Subcutaneous adipose tissue (tissue), 4 donors: ENCODE data around the gene MANF. TPM values are rescaled to one million over a fixed set of nuclear protein-coding genes. Genes with fewer than 3 reads are reported as not detected.

ENCODE experiments used
- CTCF ChIP-seq: fragments of 450-650 bp; IDR thresholded peaks from one replicate; pipeline ENCODE4 v1.5.1; 2016; ENCODE audit warnings: low read depth, mild to moderate bottlenecking, control low read depth, antibody characterized with exemption, moderate library complexity
- total RNA-seq, 4 donors: library from RNA; depleted of rRNA; stranded (reverse); fragments of >200 nt; gene quantifications; one replicate each; pipeline ENCODE4 v1.1.0, GENCODE V29; 2016

Gene MANF
- total RNA-seq, 4 donors from 2014 or later = 14.1 to 62.9 (median 31.6) TPM

- no peak for TF ChIP-seq CTCF
Observed at GRCh38 chr3:51379746-51380455, 5.2 kb upstream of the MANF start.

DNA sequence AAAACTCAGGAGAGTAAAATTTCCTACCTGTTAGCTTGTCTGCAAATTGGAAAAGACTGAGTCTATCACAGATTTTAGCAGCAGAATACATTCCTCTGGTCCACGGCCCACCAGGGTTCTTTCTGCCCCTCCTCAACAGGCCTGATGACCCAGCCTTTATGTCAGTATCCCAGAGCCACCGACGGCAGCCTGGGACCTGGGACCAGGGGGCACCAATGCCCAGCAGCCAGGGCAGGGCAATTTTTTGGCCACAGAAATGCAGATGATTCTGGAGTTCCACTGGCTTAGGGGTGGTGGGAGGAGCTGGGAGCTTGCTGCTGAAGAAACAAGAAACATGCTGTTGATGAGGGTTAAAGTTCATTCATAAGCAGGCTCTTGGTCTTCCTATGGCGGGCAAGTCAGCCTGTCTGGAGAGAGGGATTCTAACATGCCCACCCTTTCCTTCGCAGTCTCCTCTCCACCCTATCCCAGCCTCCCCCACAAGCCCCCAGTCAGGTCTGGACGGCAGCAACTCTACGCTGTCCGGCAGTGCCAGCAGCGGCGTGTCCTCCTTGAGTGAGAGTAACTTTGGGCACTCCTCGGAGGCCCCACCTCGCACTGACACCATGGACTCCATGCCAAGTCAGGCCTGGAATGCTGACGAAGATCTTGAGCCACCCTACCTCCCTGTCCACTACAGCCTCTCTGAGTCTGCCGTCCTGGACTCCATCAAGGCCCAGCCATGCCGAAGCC lies 4.3 kb upstream of the MANF start:
- no peak for TF ChIP-seq CTCF

- no peak for TF ChIP-seq CTCF
Observed at GRCh38 chr3:51381333-51381705, 3.8 kb upstream of the MANF start.

- no peak for TF ChIP-seq CTCF
Observed at GRCh38 chr3:51382076-51382745, 2.9 kb upstream of the MANF start.

GRCh38 chr3:51382947-51383578 lies 2.0 kb upstream of the MANF start:
- no peak for TF ChIP-seq CTCF

GRCh38 chr3:51384055-51384725 lies 901 bp upstream of the MANF start:
- no peak for TF ChIP-seq CTCF
